HG02970 (cell line): ENCODE measurements around the gene BMP7.

Source experiments
- ATAC-seq: cut with Tn5 transposase; IDR thresholded peaks from one replicate; pipeline ENCODE4 v1.9.1; 2021; ENCODE audit warnings: mild to moderate bottlenecking, moderate library complexity, moderate number of reproducible peaks; ENCODE audit not compliant: unreplicated experiment, low FRiP score

The BMP7 gene

GRCh38 chr20:57215426-57215825 is 51.0 kb downstream of the BMP7 start:
- ATAC-seq = no peak

GRCh38 chr20:57214948-57215347 is 51.5 kb downstream of the BMP7 start:
- ATAC-seq = no peak

GRCh38 chr20:57214427-57214826 is 52.0 kb downstream of the BMP7 start:
- no peak for ATAC-seq

GRCh38 chr20:57213924-57214323 is 52.5 kb downstream of the BMP7 start:
- no peak for ATAC-seq

GRCh38 chr20:57213291-57213690 is 53.1 kb downstream of the BMP7 start:
- no peak for ATAC-seq

GRCh38 chr20:57212534-57213276 is 53.7 kb downstream of the BMP7 start:
- ATAC-seq = no peak

- no peak for ATAC-seq
Measured at GRCh38 chr20:57211908-57212533, 54.4 kb downstream of the BMP7 start.

GRCh38 chr20:57211406-57211805 is 55.0 kb downstream of the BMP7 start:
- no peak for ATAC-seq

- no peak for ATAC-seq
Measured at GRCh38 chr20:57210911-57211280, 55.5 kb downstream of the BMP7 start.

- no peak for ATAC-seq
Measured at GRCh38 chr20:57210054-57210910, 56.2 kb downstream of the BMP7 start.

GRCh38 chr20:57209413-57209812 is 57.0 kb downstream of the BMP7 start:
- no peak for ATAC-seq

GRCh38 chr20:57208198-57208597 is 58.2 kb downstream of the BMP7 start:
- no peak for ATAC-seq

GRCh38 chr20:57207251-57207650 is 59.2 kb downstream of the BMP7 start:
- ATAC-seq = no peak

GRCh38 chr20:57205606-57206219 is 60.7 kb downstream of the BMP7 start:
- ATAC-seq = no peak

- ATAC-seq = no peak
Measured at GRCh38 chr20:57203986-57204385, 62.5 kb downstream of the BMP7 start.

GRCh38 chr20:57203204-57203603 is 63.2 kb downstream of the BMP7 start:
- ATAC-seq = no peak

- ATAC-seq = no peak
Measured at GRCh38 chr20:57202309-57202708, 64.1 kb downstream of the BMP7 start.

GRCh38 chr20:57200882-57201695 is 65.4 kb downstream of the BMP7 start:
- no peak for ATAC-seq

GRCh38 chr20:57199656-57200405 is 66.6 kb downstream of the BMP7 start:
- ATAC-seq = no peak
